RPMI7951 (cell line): Measurements from ENCODE around the gene SOD1. TPM values are rescaled to one million over a fixed set of nuclear protein-coding genes. Genes with fewer than 3 reads are reported as not detected.
"Not testable (repeated sequence)": the region's sequence is repeated elsewhere in the genome, so short reads cannot be mapped to it uniquely, and the experiment has no call there.

Source experiments
- DNase-seq: peaks from one replicate; pipeline ENCODE4 v3.0.0-alpha.2; 2012; ENCODE audit warnings: low read depth
- total RNA-seq: library from RNA; depleted of rRNA; stranded (reverse); fragments of >200 nt; shearing (Covaris generic); gene quantifications from 2 replicates; pipeline ENCODE4 v1.2.3, GENCODE V29; 2014

Gene SOD1
- total RNA-seq, 1 experiment from 2014 or later = 330 TPM

GRCh38 chr21:31654821-31655580, 4.5 kb upstream of the SOD1 start:
- DNase-seq = not testable (repeated sequence)

GRCh38 chr21:31656199-31657095, 3.0 kb upstream of the SOD1 start:
- peak; percentile 44 for DNase-seq

- no peak for DNase-seq
Observed at GRCh38 chr21:31658053-31658452, 1.4 kb upstream of the SOD1 start.

GRCh38 chr21:31659286-31659535, 282 bp upstream of the SOD1 start:
- DNase-seq = no peak

- DNase-seq = no peak
Observed at GRCh38 chr21:31660259-31660565, 719 bp downstream of the SOD1 start.

GRCh38 chr21:31660591-31660990, 1.1 kb downstream of the SOD1 start:
- DNase-seq = no peak

GRCh38 chr21:31663584-31664249, 4.2 kb downstream of the SOD1 start:
- no peak for DNase-seq

- no peak for DNase-seq
Observed at GRCh38 chr21:31665397-31665796, 5.9 kb downstream of the SOD1 start.

- not testable (repeated sequence) for DNase-seq
Observed at GRCh38 chr21:31665869-31666268, 6.4 kb downstream of the SOD1 start.

- DNase-seq = no peak
Observed at GRCh38 chr21:31666445-31667010, 7.0 kb downstream of the SOD1 start.

GRCh38 chr21:31667132-31667531, 7.6 kb downstream of the SOD1 start:
- DNase-seq = no peak

- no peak for DNase-seq
Observed at GRCh38 chr21:31667639-31668038, 8.1 kb downstream of the SOD1 start.

GRCh38 chr21:31668651-31669491, 9.4 kb downstream of the SOD1 start:
- no peak for DNase-seq

- no peak for DNase-seq
Observed at GRCh38 chr21:31670070-31670469, 10.6 kb downstream of the SOD1 start.

- DNase-seq = no peak
Observed at GRCh38 chr21:31671146-31671716, 11.7 kb downstream of the SOD1 start.

- no peak for DNase-seq
Observed at GRCh38 chr21:31671931-31672330, 12.4 kb downstream of the SOD1 start.

- no peak for DNase-seq
Observed at GRCh38 chr21:31673321-31673912, 13.9 kb downstream of the SOD1 start.

- DNase-seq = no peak
Observed at GRCh38 chr21:31675318-31675717, 15.8 kb downstream of the SOD1 start.

GRCh38 chr21:31675960-31676359, 16.5 kb downstream of the SOD1 start:
- DNase-seq = no peak

- no peak for DNase-seq
Observed at GRCh38 chr21:31677047-31677446, 17.6 kb downstream of the SOD1 start.

- no peak for DNase-seq
Observed at GRCh38 chr21:31678478-31678877, 19.0 kb downstream of the SOD1 start.
